CD4-positive, alpha-beta T cell (primary cell): ENCODE results near the gene ANKRD33B. TPM values are rescaled to one million over a fixed set of nuclear protein-coding genes. Genes with fewer than 3 reads are reported as not detected.

Experiments
- ATAC-seq: fragments of 200-7000 bp; cut with Tn5 transposase; one replicate; pipeline ENCODE4 v1.10.0; 2022; ENCODE audit warnings: mild to moderate bottlenecking; ENCODE audit not compliant: poor library complexity
- CTCF ChIA-PET: fragments of 350-600 bp; sonication (Branson Sonifier 250); formaldehyde crosslinking; loops from one replicate; lab custom pipeline; 2021; ENCODE audit warnings: antibody characterized with exemption, inconsistent platforms; lab: Charles Lee
- POLR2A ChIA-PET: fragments of 350-600 bp; sonication (Branson Sonifier 250); formaldehyde crosslinking; loops from one replicate; lab custom pipeline; 2021; ENCODE audit warnings: antibody characterized with exemption, inconsistent platforms; lab: Charles Lee
- DNase-seq, 14 experiments: peaks; one replicate each; pipeline ENCODE4 v3.0.0-alpha.2; 2013 to 2020; ENCODE audit warnings: mixed read lengths in 2 of 14
- H3K27ac ChIP-seq, 2 donors: one replicate each; pipeline versions ENCODE4 v1.5.1 to v1.7.0; 2013; ENCODE audit warnings: low read length in 2 of 2, low read depth in 1 of 2, mild to moderate bottlenecking in 1 of 2
- H3K27me3 ChIP-seq, 2 experiments: 1 replicate in 1 of 2; 2 replicates in 1 of 2; pipeline versions ENCODE4 v1.6.1 to v1.7.0; 2013; ENCODE audit warnings: low read length in 2 of 2, control low read depth in 1 of 2, mild to moderate bottlenecking in 1 of 2, moderate library complexity in 1 of 2; ENCODE audit not compliant: insufficient read depth in 2 of 2, control insufficient read depth in 1 of 2
- H3K36me3 ChIP-seq: one replicate; pipeline ENCODE4 v1.6.1; 2013; ENCODE audit warnings: low read length, control low read depth; ENCODE audit not compliant: insufficient read depth
- H3K4me1 ChIP-seq: one replicate; pipeline ENCODE4 v1.6.1; 2013; ENCODE audit warnings: low read length, control low read depth; ENCODE audit not compliant: insufficient read depth
- H3K4me3 ChIP-seq: one replicate; pipeline ENCODE4 v1.5.1; 2013; ENCODE audit warnings: mild to moderate bottlenecking, low read length, moderate library complexity
- H3K9me3 ChIP-seq, 2 experiments: 1 replicate in 1 of 2; 2 replicates in 1 of 2; pipeline versions ENCODE4 v1.6.1 to v1.7.0; 2013; ENCODE audit warnings: low read length in 2 of 2, mild to moderate bottlenecking in 2 of 2, control low read depth in 1 of 2, moderate library complexity in 1 of 2; ENCODE audit not compliant: control insufficient read depth in 1 of 2, insufficient read depth in 1 of 2
- H3K27ac Mint-ChIP-seq: one replicate; pipeline ENCODE4 v1.8.0; 2020; ENCODE audit warnings: mixed read lengths
- H3K27me3 Mint-ChIP-seq: one replicate; pipeline ENCODE4 v1.8.0; 2021; ENCODE audit warnings: mixed read lengths
- H3K36me3 Mint-ChIP-seq: one replicate; pipeline ENCODE4 v1.8.0; 2021; ENCODE audit warnings: low read depth, mixed read lengths
- H3K4me1 Mint-ChIP-seq: one replicate; pipeline ENCODE4 v1.8.0; 2021; ENCODE audit warnings: low read depth, mixed read lengths
- H3K4me3 Mint-ChIP-seq: one replicate; pipeline ENCODE4 v1.8.0; 2020; ENCODE audit warnings: mild to moderate bottlenecking, mixed read lengths
- H3K9me3 Mint-ChIP-seq: one replicate; pipeline ENCODE4 v1.8.0; 2020; ENCODE audit warnings: mixed read lengths
- intact Hi-C, 2 experiments: fragments of 100-400 bp; cut with DNase I in 1 of 2; cut with micrococcal nuclease in 1 of 2; formaldehyde crosslinking; loops; one replicate each; pipeline versions ENCODE4 v1.15.1 to v1.9.0; 2023 to 2025; cut with DNase I, micrococcal nuclease
- total RNA-seq, 174 experiments: library from RNA in 2 of 174; stranded (reverse) in 2 of 174; gene quantifications; one replicate each; pipeline ENCODE4 v1.2.3 and lab custom pipeline; 2021 to 2026
- TF ChIP-seq, protein P1 (sequence below): fragments of 200-600 bp; IDR thresholded peaks from one replicate; pipeline ENCODE4 v1.8.0; 2022; ENCODE audit warnings: antibody characterized with exemption, mild to moderate bottlenecking

The ANKRD33B gene
- total RNA-seq, 2 experiments from 2014 or later, result 0.99 to 1.3 TPM

GRCh38 chr5:10679336-10679988, 115.6 kb downstream of the ANKRD33B start:
- ChIA-PET CTCF (no interaction called here), POLR2A (no interaction called here)
- DNase-seq, result no peak
- H3K27ac Mint-ChIP-seq, result no peak overlapping the region
- peaks cover 4% of the 10 kb centered on the region for H3K9me3 Mint-ChIP-seq
- H3K4me3 Mint-ChIP-seq, result no peak overlapping the region
- no peak overlapping the region for H3K27ac ChIP-seq
- peaks cover 65% of the 10 kb centered on the region for H3K36me3 Mint-ChIP-seq
- no peak for ATAC-seq
- no peaks in the 10 kb centered on the region for H3K27me3 ChIP-seq
- no peaks in the 10 kb centered on the region for H3K27me3 Mint-ChIP-seq
- peaks cover 0 to 20% of the 10 kb centered on the region in 2 experiments for H3K9me3 ChIP-seq
- H3K4me3 ChIP-seq, result no peak overlapping the region
- H3K4me1 Mint-ChIP-seq, result no peaks in the 10 kb centered on the region
- TF ChIP-seq, protein P1, sequence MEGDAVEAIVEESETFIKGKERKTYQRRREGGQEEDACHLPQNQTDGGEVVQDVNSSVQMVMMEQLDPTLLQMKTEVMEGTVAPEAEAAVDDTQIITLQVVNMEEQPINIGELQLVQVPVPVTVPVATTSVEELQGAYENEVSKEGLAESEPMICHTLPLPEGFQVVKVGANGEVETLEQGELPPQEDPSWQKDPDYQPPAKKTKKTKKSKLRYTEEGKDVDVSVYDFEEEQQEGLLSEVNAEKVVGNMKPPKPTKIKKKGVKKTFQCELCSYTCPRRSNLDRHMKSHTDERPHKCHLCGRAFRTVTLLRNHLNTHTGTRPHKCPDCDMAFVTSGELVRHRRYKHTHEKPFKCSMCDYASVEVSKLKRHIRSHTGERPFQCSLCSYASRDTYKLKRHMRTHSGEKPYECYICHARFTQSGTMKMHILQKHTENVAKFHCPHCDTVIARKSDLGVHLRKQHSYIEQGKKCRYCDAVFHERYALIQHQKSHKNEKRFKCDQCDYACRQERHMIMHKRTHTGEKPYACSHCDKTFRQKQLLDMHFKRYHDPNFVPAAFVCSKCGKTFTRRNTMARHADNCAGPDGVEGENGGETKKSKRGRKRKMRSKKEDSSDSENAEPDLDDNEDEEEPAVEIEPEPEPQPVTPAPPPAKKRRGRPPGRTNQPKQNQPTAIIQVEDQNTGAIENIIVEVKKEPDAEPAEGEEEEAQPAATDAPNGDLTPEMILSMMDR, result no peak
- peaks cover 56% of the 10 kb centered on the region for H3K36me3 ChIP-seq
- intact Hi-C loops, result no loop called here
- H3K4me1 ChIP-seq, result no peaks in the 10 kb centered on the region

DNA sequence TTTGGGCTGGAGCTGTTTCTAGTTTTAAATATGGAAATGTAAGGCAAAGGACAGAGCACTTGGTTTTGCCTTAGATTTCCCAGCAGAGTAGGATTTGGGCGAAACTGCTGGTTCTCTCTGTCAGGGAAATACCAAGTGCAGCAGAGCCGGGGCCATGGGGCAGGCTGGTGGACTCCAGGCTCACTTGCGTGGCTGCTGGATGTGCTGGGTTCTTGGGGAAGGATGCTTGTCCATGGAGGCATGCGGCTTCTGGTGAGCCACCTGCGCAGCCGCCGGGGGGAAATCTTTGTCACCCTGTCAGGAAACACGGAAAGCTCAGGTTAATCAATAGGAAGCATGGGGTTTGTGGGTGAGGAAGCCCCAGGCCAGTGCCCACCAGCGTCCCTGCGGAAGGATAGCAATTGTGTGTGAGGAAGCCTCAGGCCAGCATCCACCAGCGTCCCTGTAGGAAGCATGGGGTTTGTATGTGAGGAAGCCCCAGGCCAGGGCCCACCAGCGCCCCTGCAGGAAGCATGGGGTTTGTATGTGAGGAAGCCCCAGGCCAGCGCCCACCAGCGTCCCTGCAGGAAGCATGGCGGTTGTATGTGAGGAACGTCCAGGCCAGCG, 117.1 kb downstream of the ANKRD33B start:
- no peak overlapping the region for H3K4me3 ChIP-seq
- peaks cover 61% of the 10 kb centered on the region for H3K36me3 ChIP-seq
- H3K27me3 Mint-ChIP-seq, result no peaks in the 10 kb centered on the region
- no peak overlapping the region for H3K4me3 Mint-ChIP-seq
- DNase-seq (no peak), ATAC-seq (no peak)
- H3K4me1 Mint-ChIP-seq, result no peaks in the 10 kb centered on the region
- H3K4me1 ChIP-seq, result no peaks in the 10 kb centered on the region
- peaks cover 77% of the 10 kb centered on the region for H3K36me3 Mint-ChIP-seq
- POLR2A ChIA-PET, result no interaction called here
- no peak overlapping the region for H3K27ac ChIP-seq
- CTCF ChIA-PET, result no interaction called here
- peaks cover 0 to 20% of the 10 kb centered on the region in 2 experiments for H3K9me3 ChIP-seq
- TF ChIP-seq, protein P1, result no peak
- intact Hi-C loops, result no loop called here
- H3K9me3 Mint-ChIP-seq, result peaks cover 4% of the 10 kb centered on the region
- no peaks in the 10 kb centered on the region for H3K27me3 ChIP-seq
- no peak overlapping the region for H3K27ac Mint-ChIP-seq

DNA sequence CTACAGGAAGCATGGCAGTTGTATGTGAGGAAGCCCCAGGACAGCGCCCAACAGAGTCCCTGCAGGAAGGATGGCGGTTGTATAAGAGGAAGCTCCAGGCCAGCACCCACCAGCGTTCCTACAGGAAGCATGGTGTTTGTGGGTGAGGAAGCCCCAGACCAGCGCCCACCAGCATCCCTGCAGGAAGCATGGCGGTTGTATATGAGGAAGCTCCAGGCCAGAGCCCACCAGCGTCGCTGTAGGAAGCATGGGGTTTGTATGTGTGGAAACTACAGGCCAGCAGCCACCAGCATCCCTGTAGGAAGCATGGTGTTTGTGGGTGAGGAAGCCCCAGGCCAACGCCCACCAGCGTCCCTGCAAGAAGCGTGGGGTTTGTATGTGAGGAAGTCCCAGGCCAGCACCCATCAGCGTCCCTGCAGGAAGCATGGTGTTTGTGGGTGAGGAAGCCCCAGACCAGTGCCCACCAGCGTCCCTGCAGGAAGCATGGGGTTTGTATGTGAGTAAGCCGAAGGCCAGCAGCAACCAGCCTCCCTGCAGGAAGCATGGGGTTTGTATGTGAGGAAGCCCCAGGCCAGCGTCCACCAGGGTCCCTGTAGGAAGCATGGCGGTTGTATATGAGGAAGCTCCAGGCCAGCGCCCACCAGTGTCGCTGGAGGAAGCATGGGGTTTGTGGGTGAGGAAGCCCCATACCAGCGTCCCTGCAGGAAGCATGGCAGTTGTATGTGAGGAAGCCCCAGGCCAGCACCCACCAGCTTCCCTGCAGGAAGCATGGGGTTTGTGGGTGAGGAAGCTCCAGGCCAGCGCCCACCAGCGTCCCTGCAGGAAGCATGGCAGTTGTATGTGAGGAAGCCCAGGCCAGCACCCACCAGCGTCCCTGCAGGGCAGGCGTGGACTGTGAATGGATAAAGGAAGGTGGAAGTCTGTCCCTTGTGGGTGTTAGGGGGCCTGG, 118.1 kb downstream of the ANKRD33B start:
- ATAC-seq, result no peak
- no peaks in the 10 kb centered on the region for H3K4me1 ChIP-seq
- no peak overlapping the region for H3K27ac ChIP-seq

More for the DNA sequence above, 118.1 kb downstream of the ANKRD33B start:
- no peak overlapping the region for H3K4me3 ChIP-seq
- H3K4me1 Mint-ChIP-seq, result no peaks in the 10 kb centered on the region
- DNase-seq, result no peak
- CTCF ChIA-PET, result no interaction called here
- H3K9me3 Mint-ChIP-seq, result peaks cover under 1% of the 10 kb centered on the region
- no peak overlapping the region for H3K27ac Mint-ChIP-seq
- H3K36me3 Mint-ChIP-seq, result peaks cover 86% of the 10 kb centered on the region
- POLR2A ChIA-PET, result interaction anchor here (0.7 kb wide), 1 partner anchor 9 kb away, joined by 4 read pairs; no protein-coding TSS in a partner anchor
- no peaks in the 10 kb centered on the region for H3K27me3 Mint-ChIP-seq
- no peaks in the 10 kb centered on the region for H3K27me3 ChIP-seq
- H3K9me3 ChIP-seq, result peaks cover 0 to 20% of the 10 kb centered on the region in 2 experiments
- TF ChIP-seq, protein P1, result no peak
- no peak overlapping the region for H3K4me3 Mint-ChIP-seq
- intact Hi-C loops, result no loop called here
- peaks cover 61% of the 10 kb centered on the region for H3K36me3 ChIP-seq
